ENCODE results near the gene CDK5RAP3. TPM values are rescaled to one million over a fixed set of nuclear protein-coding genes. Genes with fewer than 3 reads are reported as not detected.

Gene CDK5RAP3
- polyA plus RNA-seq, 1 donor from 2014 or later, result 343 TPM

- H3K27ac ChIP-seq (ENCODE audit: low read length), result no peak overlapping the region
- H4K20me1 ChIP-seq (ENCODE audit: insufficient read depth), result no peaks in the 10 kb centered on the region
- H3K4me3 ChIP-seq (ENCODE audit: low read length), result no peak overlapping the region
- H3K9ac ChIP-seq (ENCODE audit: low read length), result no peak overlapping the region
- no peak overlapping the region for H3K4me2 ChIP-seq (ENCODE audit: low read length)
- H2AFZ ChIP-seq (ENCODE audit: low read depth, low read length), result no peak overlapping the region
- H3K36me3 ChIP-seq (ENCODE audit: insufficient read depth, low read length), result no peaks in the 10 kb centered on the region
- H3K79me2 ChIP-seq (replicated peaks; ENCODE audit: insufficient read depth, low read length), result no peaks in the 10 kb centered on the region
- TF ChIP-seq RAD21 (conservative IDR thresholded peaks at IDR 0.05) (peak; percentile 81), EP300 (conservative IDR thresholded peaks at IDR 0.05; ENCODE audit: poor library complexity, severe bottlenecking) (no peak), MXI1 (conservative IDR thresholded peaks at IDR 0.05; ENCODE audit: poor library complexity, severe bottlenecking) (no peak), SMC3 (conservative IDR thresholded peaks at IDR 0.05; ENCODE audit: poor library complexity) (peak; percentile 86), CTCF (IDR thresholded peaks at IDR 0.05; ENCODE audit: poor library complexity, severe bottlenecking) (peak; percentile 88)
- H3F3A ChIP-seq (ENCODE audit: insufficient read depth, low read length, poor library complexity, severe bottlenecking), result no peaks in the 10 kb centered on the region
- H3K9me3 ChIP-seq (ENCODE audit: low read length), result no peaks in the 10 kb centered on the region
- H3K9me2 ChIP-seq (ENCODE audit: insufficient read depth, low read length), result no peaks in the 10 kb centered on the region
- no peaks in the 10 kb centered on the region for H3K27me3 ChIP-seq (ENCODE audit: insufficient read depth, low read depth, low read length)
Observed at GRCh38 chr17:47949197-47949759, 21.6 kb upstream of the CDK5RAP3 start.

GRCh38 chr17:47949946-47950345 lies 21.0 kb upstream of the CDK5RAP3 start:
- no peak overlapping the region for H3K4me2 ChIP-seq (ENCODE audit: low read length)

More at GRCh38 chr17:47949946-47950345, 21.0 kb upstream of the CDK5RAP3 start:
- H3K9me2 ChIP-seq (ENCODE audit: insufficient read depth, low read length), result no peaks in the 10 kb centered on the region
- no peaks in the 10 kb centered on the region for H3K9me3 ChIP-seq (ENCODE audit: low read length)
- no peaks in the 10 kb centered on the region for H3K27me3 ChIP-seq (ENCODE audit: insufficient read depth, low read depth, low read length)
- no peak overlapping the region for H3K4me3 ChIP-seq (ENCODE audit: low read length)
- no peaks in the 10 kb centered on the region for H4K20me1 ChIP-seq (ENCODE audit: insufficient read depth)
- TF ChIP-seq MXI1 (conservative IDR thresholded peaks at IDR 0.05; ENCODE audit: poor library complexity, severe bottlenecking), result no peak
- no peak for TF ChIP-seq TAF1 (IDR thresholded peaks at IDR 0.05; ENCODE audit: low read depth)
- no peak for TF ChIP-seq CTCF (IDR thresholded peaks at IDR 0.05; ENCODE audit: poor library complexity, severe bottlenecking)
- no peak for TF ChIP-seq POLR2AphosphoS5 (IDR thresholded peaks at IDR 0.05)
- TF ChIP-seq RAD21 (conservative IDR thresholded peaks at IDR 0.05), result no peak
- no peak for TF ChIP-seq REST (IDR thresholded peaks at IDR 0.05; ENCODE audit: borderline replicate concordance)
- TF ChIP-seq EZH2 (IDR thresholded peaks at IDR 0.05; ENCODE audit: borderline replicate concordance, insufficient read depth, low read length, poor library complexity, severe bottlenecking), result no peak
- TF ChIP-seq EP300 (conservative IDR thresholded peaks at IDR 0.05; ENCODE audit: poor library complexity, severe bottlenecking), result no peak
- no peak for TF ChIP-seq SMC3 (conservative IDR thresholded peaks at IDR 0.05; ENCODE audit: poor library complexity)
- no peaks in the 10 kb centered on the region for H3K79me2 ChIP-seq (replicated peaks; ENCODE audit: insufficient read depth, low read length)
- H3K36me3 ChIP-seq (ENCODE audit: insufficient read depth, low read length), result no peaks in the 10 kb centered on the region
- H2AFZ ChIP-seq (ENCODE audit: low read depth, low read length), result no peak overlapping the region
- H3K9ac ChIP-seq (ENCODE audit: low read length), result no peak overlapping the region
- H3K27ac ChIP-seq (ENCODE audit: low read length), result no peak overlapping the region
- no peaks in the 10 kb centered on the region for H3F3A ChIP-seq (ENCODE audit: insufficient read depth, low read length, poor library complexity, severe bottlenecking)
